HCT116 (cell line): Measurements from ENCODE around the gene SFT2D2. TPM values are rescaled to one million over a fixed set of nuclear protein-coding genes. Genes with fewer than 3 reads are reported as not detected.

Source experiments
- ATAC-seq: fragments of 200-7000 bp; cut with Tn5 transposase; 2 replicates; pipeline ENCODE4 v1.9.1; 2020; ENCODE audit warnings: mild to moderate bottlenecking, moderate library complexity
- BruUV-seq: library from RNA; stranded (reverse); fragments of 400-500 nt; replicated peaks from 2 replicates; lab custom pipeline; 2021; lab: Mats Ljungman, UMichigan
- CTCF ChIA-PET: fragments of 300-600 bp; sonication (Branson Sonifier 250); formaldehyde crosslinking; loops from one replicate; lab custom pipeline; 2021; ENCODE audit warnings: antibody characterized with exemption; lab: Charles Lee
- POLR2A ChIA-PET: fragments of 300-600, 350-600 bp; sonication (Branson Sonifier 250); formaldehyde crosslinking; loops from one replicate; lab custom pipeline; 2021; ENCODE audit warnings: antibody characterized with exemption; lab: Charles Lee
- RAD21 ChIA-PET, 2 experiments: fragments of 300-600 bp; sonication (Branson Sonifier 250); formaldehyde crosslinking; loops; one replicate each; lab custom pipeline; 2023; ENCODE audit warnings: low total read pairs in 2 of 2; ENCODE audit not compliant: uncharacterized antibody in 2 of 2, unreplicated experiment in 2 of 2, low non-redundant PET in 1 of 2; lab: Charles Lee
- DNase-seq: peaks from one replicate; pipeline ENCODE4 v3.0.0-alpha.2; 2010; ENCODE audit warnings: low read depth, low spot score
- H2AFZ ChIP-seq: fragments of 200-600 bp; shearing (Covaris generic), sonication (generic); 2 replicates; pipeline ENCODE4 v1.6.1; 2017; ENCODE audit warnings: low read depth, mixed run types, mixed read lengths, antibody characterized with exemption, low read length; ENCODE audit not compliant: poor library complexity, severe bottlenecking
- H3K27ac ChIP-seq: 2 replicates; pipeline ENCODE4 v1.5.1; 2012; ENCODE audit warnings: low read depth, low read length
- H3K27me3 ChIP-seq: fragments of 200-600 bp; sonication (generic); 2 replicates; pipeline ENCODE4 v1.6.1; 2016; ENCODE audit warnings: mixed run types, low read length, mixed read lengths; ENCODE audit not compliant: insufficient read depth
- H3K36me3 ChIP-seq, 2 experiments: fragments of 200-500 bp in 1 of 2; fragments of 200-600 bp in 1 of 2; sonication (Bioruptor generic) in 1 of 2; sonication (generic) in 1 of 2; 2 replicates each; pipeline versions ENCODE4 v1.5.1 to v1.6.1; 2014 to 2016; ENCODE audit warnings: low read length in 2 of 2, inconsistent platforms in 1 of 2, mixed read lengths in 1 of 2, mixed run types in 1 of 2; ENCODE audit not compliant: insufficient read depth in 2 of 2, control insufficient read depth in 1 of 2
- H3K4me1 ChIP-seq, 2 experiments: fragments of 200-600 bp in 1 of 2; sonication (generic) in 1 of 2; 2 replicates each; pipeline versions ENCODE4 v1.5.1 to v1.6.1; 2012 to 2017; ENCODE audit warnings: low read length in 2 of 2, inconsistent platforms in 1 of 2, mild to moderate bottlenecking in 1 of 2, mixed read lengths in 1 of 2, mixed run types in 1 of 2, moderate library complexity in 1 of 2; ENCODE audit not compliant: insufficient read depth in 2 of 2, control insufficient read depth in 1 of 2
- H3K4me2 ChIP-seq: fragments of 200-600 bp; sonication (generic); 2 replicates; pipeline ENCODE4 v1.6.1; 2017; ENCODE audit warnings: mixed run types, low read length, mixed read lengths
- H3K4me3 ChIP-seq, 2 experiments: fragments of 200-600 bp in 1 of 2; sonication (generic) in 1 of 2; replicated peaks in 1 of 2; 2 replicates each; pipeline ENCODE4 v1.5.1; 2011 to 2016; ENCODE audit warnings: low read length in 2 of 2, control low read depth in 1 of 2, low read depth in 1 of 2, mild to moderate bottlenecking in 1 of 2, mixed read lengths in 1 of 2, mixed run types in 1 of 2
- H3K79me2 ChIP-seq: fragments of 200-600 bp; sonication (generic); 2 replicates; pipeline ENCODE4 v1.6.1; 2017; ENCODE audit warnings: mild to moderate bottlenecking, mixed run types, low read length, moderate library complexity, mixed read lengths; ENCODE audit not compliant: insufficient read depth
- H3K9ac ChIP-seq: fragments of 200-600 bp; sonication (generic); 2 replicates; pipeline ENCODE4 v1.6.1; 2016; ENCODE audit warnings: low read length, mixed read lengths
- H3K9me2 ChIP-seq: fragments of 200-600 bp; sonication (generic), shearing (Covaris generic); 2 replicates; pipeline ENCODE4 v1.6.1; 2017; ENCODE audit warnings: mixed run types, mild to moderate bottlenecking, moderate library complexity; ENCODE audit not compliant: insufficient read depth
- H3K9me3 ChIP-seq, 2 experiments: fragments of 200-500 bp in 1 of 2; fragments of 200-600 bp in 1 of 2; sonication (Bioruptor generic) in 1 of 2; sonication (generic) in 1 of 2; 2 replicates each; pipeline ENCODE4 v1.6.1; 2014 to 2017; ENCODE audit warnings: low read length in 2 of 2, mixed read lengths in 2 of 2, inconsistent platforms in 1 of 2, low read depth in 1 of 2, mild to moderate bottlenecking in 1 of 2, mixed run types in 1 of 2, moderate library complexity in 1 of 2; ENCODE audit not compliant: control insufficient read depth in 1 of 2, insufficient read depth in 1 of 2
- H4K20me1 ChIP-seq: fragments of 200-600 bp; sonication (generic), shearing (Covaris generic); 2 replicates; pipeline ENCODE4 v1.6.1; 2017; ENCODE audit warnings: mixed run types, mild to moderate bottlenecking, moderate library complexity; ENCODE audit not compliant: insufficient read depth
- CBX3 ChIP-seq: IDR thresholded peaks from 2 replicates; pipeline ENCODE4 v1.6.1; 2012; ENCODE audit warnings: low read depth
- EGR1 ChIP-seq: IDR thresholded peaks from 2 replicates; pipeline ENCODE4 v1.6.1; 2012; ENCODE audit warnings: low read depth
- FOSL1 ChIP-seq: IDR thresholded peaks from 2 replicates; pipeline ENCODE4 v1.6.1; 2012; ENCODE audit warnings: low read depth
- REST ChIP-seq: IDR thresholded peaks from 2 replicates; pipeline ENCODE4 v1.6.1; 2012; ENCODE audit warnings: low read depth
- SIN3A ChIP-seq: IDR thresholded peaks from 2 replicates; pipeline ENCODE4 v1.6.1; 2012; ENCODE audit warnings: low read depth
- SRF ChIP-seq: IDR thresholded peaks from 2 replicates; pipeline ENCODE4 v1.6.1; 2012; ENCODE audit warnings: low read depth
- TCF7L2 ChIP-seq: IDR thresholded peaks from 2 replicates; pipeline ENCODE4 v1.7.0; 2011; ENCODE audit warnings: borderline replicate concordance, inconsistent platforms; ENCODE audit not compliant: insufficient read depth, insufficient read length; ENCODE audit errors: extremely low read depth
- ZNF274 ChIP-seq: fragments of 200-500 bp; sonication (Bioruptor generic); IDR thresholded peaks from 2 replicates; pipeline ENCODE4 v1.6.1; 2014; ENCODE audit warnings: mild to moderate bottlenecking, low read depth, low read length, inconsistent platforms
- intact Hi-C: fragments of 100-400 bp; cut with micrococcal nuclease; formaldehyde crosslinking; loops from 2 replicates; pipeline ENCODE4 v1.10.0; 2022
- total RNA-seq: library from RNA; stranded (reverse); gene quantifications from one replicate; pipeline ENCODE4 v1.2.1, GENCODE V29; 2021; ENCODE audit not compliant: unreplicated experiment
- TF ChIP-seq, protein P1 (sequence below): IDR thresholded peaks from 2 replicates; pipeline ENCODE4 v1.6.1; 2012

The SFT2D2 gene
- total RNA-seq, 1 experiment from 2014 or later, result 57.5 TPM

- Histone ChIP-seq H3K4me3 (no peak overlapping the region), H4K20me1 (no peaks in the 10 kb centered on the region), H3K9me2 (no peaks in the 10 kb centered on the region), H3K4me1 (no peaks in the 10 kb centered on the region), H3K9me3 (no peaks in the 10 kb centered on the region; a peak in 2 of 4 replicates), H3K27ac (no peak overlapping the region), H3K36me3 (no peaks in the 10 kb centered on the region), H3K27me3 (no peaks in the 10 kb centered on the region), H2AFZ (no peak overlapping the region), H3K9ac (no peak overlapping the region), H3K4me2 (no peak overlapping the region), H3K79me2 (0 out of 2 replicates have a peak, but pooled peaks cover 5% of the 10 kb centered on the region)
- DNase-seq (no peak), ATAC-seq (no peak)
- CTCF ChIA-PET, result interaction anchor here (1.1 kb wide), 1 partner anchor 25 kb away, joined by 3 read pairs; no protein-coding TSS in a partner anchor
- TF ChIP-seq SIN3A (no peak), REST (no peak), TCF7L2 (no peak)
- RAD21 ChIA-PET, result no interaction called here
- intact Hi-C loops, result no loop called here
- BruUV-seq, result no TSS peak
- POLR2A ChIA-PET, result no interaction called here
Observed at GRCh38 chr1:168260393-168260792, 34.6 kb downstream of the SFT2D2 start.

DNA sequence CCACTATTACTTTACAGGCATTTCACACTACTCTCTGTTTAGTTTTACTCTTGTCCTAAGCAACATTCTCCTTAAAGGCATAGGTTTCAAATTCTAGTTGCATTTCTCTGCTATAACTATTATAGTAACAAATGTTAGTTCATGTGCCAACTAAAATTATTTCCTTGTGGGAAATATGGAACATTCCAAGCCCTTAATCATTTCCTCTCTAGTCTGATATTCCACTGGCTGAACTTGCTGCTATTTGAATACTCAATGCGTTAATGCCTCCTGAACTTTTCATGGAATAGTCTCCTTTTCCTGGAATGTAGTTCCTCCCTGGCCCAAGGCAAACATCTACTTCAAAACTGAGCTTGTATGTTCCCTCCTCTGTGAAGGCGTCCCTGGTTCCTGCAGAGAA, 35.6 kb downstream of the SFT2D2 start:
- no TSS peak for BruUV-seq
- H3K27ac ChIP-seq, result no peak overlapping the region
- TF ChIP-seq SRF (no peak), ZNF274 (no peak), CBX3 (no peak), EGR1 (no peak), FOSL1 (no peak), REST (no peak), TCF7L2 (no peak)
- TF ChIP-seq, protein P1, sequence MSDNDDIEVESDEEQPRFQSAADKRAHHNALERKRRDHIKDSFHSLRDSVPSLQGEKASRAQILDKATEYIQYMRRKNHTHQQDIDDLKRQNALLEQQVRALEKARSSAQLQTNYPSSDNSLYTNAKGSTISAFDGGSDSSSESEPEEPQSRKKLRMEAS, result no peak

More for the DNA sequence above, 35.6 kb downstream of the SFT2D2 start:
- no peaks in the 10 kb centered on the region for H3K4me1 ChIP-seq
- H3K27me3 ChIP-seq, result no peaks in the 10 kb centered on the region
- no peaks in the 10 kb centered on the region for H3K36me3 ChIP-seq
- no peaks in the 10 kb centered on the region for H3K9me2 ChIP-seq
- ATAC-seq (no peak), DNase-seq (no peak)
- intact Hi-C loops, result no loop called here
- ChIA-PET POLR2A (no interaction called here), RAD21 (no interaction called here), CTCF (no interaction called here)
- H3K4me3 ChIP-seq, result no peak overlapping the region
- H3K9me3 ChIP-seq, result no peaks in the 10 kb centered on the region; a peak in 1 of 4 replicates
- no peak overlapping the region for H3K4me2 ChIP-seq
- no peak overlapping the region for H3K9ac ChIP-seq
- H3K79me2 ChIP-seq, result 0 out of 2 replicates have a peak, but pooled peaks cover 5% of the 10 kb centered on the region
- no peak overlapping the region for H2AFZ ChIP-seq
- H4K20me1 ChIP-seq, result no peaks in the 10 kb centered on the region
